22Rv1 (cell line): ENCODE data around the gene FAT2.

Source experiments
- H3K27ac ChIP-seq: fragments of 450-650 bp; 2 replicates; pipeline ENCODE4 v1.5.1; 2017
- CTCF ChIP-seq: fragments of 450-650 bp; IDR thresholded peaks from 2 replicates; pipeline ENCODE4 v1.5.1; 2017; ENCODE audit warnings: mild to moderate bottlenecking
- ZFX ChIP-seq: fragments of 450-650 bp; IDR thresholded peaks from 2 replicates; pipeline ENCODE4 v1.6.1; 2017; ENCODE audit warnings: antibody characterized with exemption, borderline replicate concordance

The FAT2 gene

GRCh38 chr5:151571270-151572173, 19.6 kb downstream of the FAT2 start:
- no peak overlapping the region for H3K27ac ChIP-seq
- TF ChIP-seq CTCF (no peak), ZFX (no peak)

- TF ChIP-seq ZFX (no peak), CTCF (no peak)
- H3K27ac ChIP-seq: no peak overlapping the region
These were observed 20.4 kb downstream of the FAT2 start for GRCh38 chr5:151570512-151571269.

- H3K27ac ChIP-seq: no peak overlapping the region
- TF ChIP-seq CTCF: no peak
- TF ChIP-seq ZFX: no peak
These were observed 21.1 kb downstream of the FAT2 start for GRCh38 chr5:151570058-151570457.

GRCh38 chr5:151569132-151570046, 21.7 kb downstream of the FAT2 start:
- no peak overlapping the region for H3K27ac ChIP-seq
- TF ChIP-seq ZFX (no peak), CTCF (no peak)

- TF ChIP-seq CTCF: no peak
- no peak for TF ChIP-seq ZFX
- no peak overlapping the region for H3K27ac ChIP-seq
These were observed 23.1 kb downstream of the FAT2 start for GRCh38 chr5:151568036-151568435.

- no peak overlapping the region for H3K27ac ChIP-seq
- TF ChIP-seq ZFX (no peak), CTCF (no peak)
These were observed 25.2 kb downstream of the FAT2 start for GRCh38 chr5:151565971-151566370.
